ENCODE data around the gene NCOA3.
A peak's percentile ranks its signal among the peaks of the same experiment; 100 is the strongest.
"Not testable (repeated sequence)": the region's sequence is repeated elsewhere in the genome, so short reads cannot be mapped to it uniquely, and the experiment has no call there.

NCOA3 gene

DNA sequence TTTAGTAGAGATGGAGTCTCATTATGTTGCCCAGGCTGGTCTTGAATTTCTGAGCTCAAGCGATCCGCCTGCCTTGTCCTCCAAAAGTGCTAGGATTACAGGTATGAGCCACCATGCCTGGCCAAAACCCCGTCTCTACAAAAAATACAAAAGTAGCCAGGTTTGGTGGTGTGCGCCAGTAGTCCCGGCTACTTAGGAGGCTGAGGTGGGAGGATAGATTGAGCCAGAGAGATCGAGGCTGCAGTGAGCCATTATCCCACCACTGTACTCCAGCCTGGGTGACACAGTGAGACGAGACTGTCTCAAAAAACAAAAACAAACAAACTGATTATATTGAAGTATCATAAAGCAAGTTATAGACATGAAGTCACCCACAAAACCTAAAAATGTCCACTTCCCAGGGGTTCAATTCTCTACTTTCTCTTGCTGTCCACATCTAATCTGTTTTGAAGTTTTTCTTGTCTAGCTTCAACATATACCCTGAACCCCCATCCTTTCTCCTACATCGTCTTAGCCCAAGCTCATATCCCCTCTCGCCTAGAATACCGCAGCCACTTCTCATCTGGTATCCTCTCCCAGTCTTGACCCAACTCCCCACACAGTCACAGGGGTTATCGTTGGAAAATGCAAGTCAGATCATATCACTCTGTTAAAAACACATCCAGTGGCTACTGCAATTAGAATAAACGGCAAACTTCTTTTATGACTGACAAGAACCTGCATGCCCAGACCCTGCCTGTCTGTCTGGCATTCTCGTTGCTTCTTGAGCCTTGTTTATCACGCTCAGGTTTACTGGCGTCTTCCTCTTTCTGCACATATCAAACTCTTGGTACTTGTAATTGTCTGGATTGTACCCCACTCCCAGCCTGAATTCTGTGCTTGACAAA lies 20.1 kb upstream of the NCOA3 start:
- H3K4me1 Mint-ChIP-seq (ENCODE audit: low read depth in 2 of 2) = no peaks in the 10 kb centered on the region
- H3K4me3 Mint-ChIP-seq = no peak overlapping the region
- ATAC-seq (replicated peaks) (no peak), DNase-seq (no peak)
- peak overlapping the region in 1 of 2 donors; percentile 5 for H3K27ac Mint-ChIP-seq
- no peaks in the 10 kb centered on the region for H3K27me3 Mint-ChIP-seq
- H3K9me3 Mint-ChIP-seq = no peaks in the 10 kb centered on the region
- H3K36me3 Mint-ChIP-seq (ENCODE audit: insufficient read depth) = no peaks in the 10 kb centered on the region

DNA sequence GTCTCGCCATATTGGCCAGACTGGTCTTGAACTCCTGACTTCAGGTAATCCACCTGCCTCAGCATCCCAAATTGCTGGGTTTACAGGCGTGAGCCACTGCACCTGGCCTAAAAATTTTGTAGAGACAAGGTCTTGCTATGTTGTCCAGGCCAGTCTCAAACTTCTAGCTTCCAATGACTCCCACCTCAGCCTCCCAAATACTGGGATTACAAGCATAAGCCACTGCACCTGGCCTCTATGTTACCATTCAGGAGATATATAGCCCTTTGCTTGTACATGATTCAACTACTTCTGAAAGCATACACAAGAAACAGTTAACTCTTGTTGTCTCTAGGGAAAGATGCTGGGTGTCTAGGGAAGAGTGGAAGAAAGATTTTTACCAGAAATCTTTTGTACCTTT lies 19.0 kb upstream of the NCOA3 start:
- no peaks in the 10 kb centered on the region for H3K27me3 Mint-ChIP-seq
- H3K36me3 Mint-ChIP-seq (ENCODE audit: insufficient read depth) = no peaks in the 10 kb centered on the region
- no peaks in the 10 kb centered on the region for H3K9me3 Mint-ChIP-seq
- H3K27ac Mint-ChIP-seq = no peak overlapping the region
- no peak overlapping the region for H3K4me3 Mint-ChIP-seq
- peaks cover 11% of the 10 kb centered on the region in 2 donors for H3K4me1 Mint-ChIP-seq (ENCODE audit: low read depth in 2 of 2)
- ATAC-seq (replicated peaks) = no peak
- DNase-seq = no peak

DNA sequence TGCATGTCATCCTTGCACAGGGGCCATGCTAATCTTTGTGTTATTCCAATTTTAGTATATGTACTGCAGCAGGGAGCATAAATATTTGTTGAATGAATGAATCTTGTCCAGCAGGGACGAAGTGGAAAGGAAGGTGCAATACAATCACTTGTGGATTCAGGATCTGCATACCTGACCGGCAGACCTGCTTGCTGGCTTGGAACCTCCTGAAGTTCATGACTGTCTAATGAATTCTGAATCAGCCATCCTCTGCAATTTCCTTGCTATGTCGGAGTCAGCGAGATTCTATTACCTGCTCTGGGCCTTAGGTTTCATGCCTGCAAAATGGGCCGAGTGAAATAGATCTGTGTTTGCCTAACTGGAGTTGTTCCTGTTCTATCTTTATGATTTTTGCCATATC lies 17.4 kb upstream of the NCOA3 start:
- Mint-ChIP-seq H3K9me3 (no peaks in the 10 kb centered on the region), H3K4me1 (ENCODE audit: low read depth in 2 of 2) (peaks cover 16 to 18% of the 10 kb centered on the region in 2 donors), H3K4me3 (no peak overlapping the region), H3K27me3 (no peaks in the 10 kb centered on the region), H3K36me3 (ENCODE audit: insufficient read depth) (peaks cover 1% of the 10 kb centered on the region), H3K27ac (no peak overlapping the region)
- ATAC-seq (replicated peaks) = no peak
- DNase-seq = no peak

DNA sequence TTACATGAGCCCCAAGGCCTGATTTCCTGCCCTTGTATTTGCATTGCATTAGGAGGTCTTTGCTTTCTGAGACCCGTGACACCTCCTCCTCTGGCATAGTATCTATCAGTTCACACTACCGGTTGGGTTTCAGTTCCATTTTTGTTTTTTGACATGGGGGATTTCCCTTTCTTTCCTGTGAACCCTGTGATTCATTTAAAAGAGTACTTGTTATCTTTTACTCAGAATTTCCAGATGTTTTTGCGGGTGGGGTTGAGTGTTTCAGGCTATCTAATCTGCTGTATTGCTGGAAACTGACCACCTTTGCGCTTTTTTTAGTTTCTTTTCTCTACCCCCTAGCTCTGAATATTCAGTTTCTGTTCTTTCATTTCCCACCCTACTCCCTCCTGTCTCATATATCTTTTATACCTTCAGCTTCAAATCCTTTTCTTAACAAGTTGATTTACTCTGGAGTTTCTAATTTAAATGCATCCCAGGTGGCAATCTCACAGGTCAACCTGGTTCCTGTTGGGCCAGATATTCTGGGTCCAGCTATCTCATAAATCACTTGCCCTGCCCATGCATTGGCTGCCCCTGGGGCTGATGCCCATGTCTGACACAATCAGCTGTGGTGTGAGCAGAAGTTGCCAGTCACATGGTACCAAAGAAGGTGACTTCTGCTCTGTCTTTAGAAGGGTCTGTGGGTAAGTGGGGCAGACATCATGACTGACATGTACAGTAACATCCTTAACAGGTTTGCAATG lies 14.3 kb upstream of the NCOA3 start:
- peak; percentile 41 to 53 (median 47) for DNase-seq
- peaks cover 21 to 22% of the 10 kb centered on the region in 2 donors for H3K4me1 Mint-ChIP-seq (ENCODE audit: low read depth in 2 of 2)
- ATAC-seq (replicated peaks) = peak; percentile 80
- peak overlapping the region; percentile 95 to 97 for H3K27ac Mint-ChIP-seq
- H3K9me3 Mint-ChIP-seq = no peaks in the 10 kb centered on the region
- H3K27me3 Mint-ChIP-seq = no peaks in the 10 kb centered on the region
- H3K4me3 Mint-ChIP-seq = peak overlapping the region; percentile 65 to 80
- H3K36me3 Mint-ChIP-seq (ENCODE audit: insufficient read depth) = peaks cover 12% of the 10 kb centered on the region

DNA sequence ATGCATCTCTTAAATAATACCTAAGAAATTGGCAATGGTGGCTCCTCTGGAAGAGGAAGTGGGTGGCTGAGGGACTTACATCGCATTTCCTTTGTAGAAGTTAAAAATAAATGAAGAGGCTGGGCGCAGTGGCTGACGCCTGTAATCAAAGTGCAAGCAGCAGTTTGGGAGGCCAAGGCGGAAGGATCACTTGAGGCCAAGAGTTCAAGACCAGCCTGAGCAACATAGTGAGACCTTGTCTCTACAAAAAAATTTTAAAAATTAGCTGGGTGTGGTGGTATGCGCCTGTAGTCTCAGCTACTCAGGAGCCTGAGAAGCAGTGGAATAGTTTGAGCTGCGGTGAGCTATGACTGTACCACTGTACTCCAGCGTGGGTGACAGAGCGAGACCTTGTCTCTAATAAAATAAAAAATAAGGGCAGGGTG lies 12.2 kb upstream of the NCOA3 start:
- Mint-ChIP-seq H3K27ac (peak overlapping the region; percentile 95 to 97), H3K4me1 (ENCODE audit: low read depth in 2 of 2) (peaks cover 28 to 31% of the 10 kb centered on the region in 2 donors), H3K27me3 (no peaks in the 10 kb centered on the region), H3K36me3 (ENCODE audit: insufficient read depth) (peaks cover 12% of the 10 kb centered on the region), H3K9me3 (no peaks in the 10 kb centered on the region), H3K4me3 (peak overlapping the region; percentile 50 to 52)
- DNase-seq = peak; percentile 35 to 50 (median 41)
- peak; percentile 28 for ATAC-seq (replicated peaks)

DNA sequence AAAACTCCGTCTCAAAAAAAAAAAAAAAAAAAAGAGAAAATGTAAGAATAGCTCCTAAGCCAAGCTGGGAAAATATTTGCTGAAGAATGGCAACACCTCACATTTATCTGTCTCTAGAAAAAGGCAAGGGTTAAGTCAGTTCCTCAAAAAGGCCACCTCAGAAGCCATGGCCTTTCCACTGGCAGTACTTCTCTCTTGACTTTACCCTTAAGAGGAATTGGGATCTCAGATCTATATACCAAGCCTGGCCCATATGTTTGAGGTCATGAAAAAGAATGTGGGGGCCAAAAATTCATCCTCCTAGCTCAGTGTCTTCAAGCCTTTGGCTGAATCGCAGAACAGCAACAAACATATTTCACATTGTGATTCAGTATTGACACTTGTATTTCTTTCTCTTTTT lies 10.9 kb upstream of the NCOA3 start:
- no peaks in the 10 kb centered on the region for H3K27me3 Mint-ChIP-seq
- H3K9me3 Mint-ChIP-seq = no peaks in the 10 kb centered on the region
- H3K4me1 Mint-ChIP-seq (ENCODE audit: low read depth in 2 of 2) = peaks cover 28 to 32% of the 10 kb centered on the region in 2 donors
- H3K4me3 Mint-ChIP-seq = no peak overlapping the region
- DNase-seq (no peak), ATAC-seq (replicated peaks) (no peak)
- H3K36me3 Mint-ChIP-seq (ENCODE audit: insufficient read depth) = peaks cover 12% of the 10 kb centered on the region
- H3K27ac Mint-ChIP-seq = no peak overlapping the region

DNA sequence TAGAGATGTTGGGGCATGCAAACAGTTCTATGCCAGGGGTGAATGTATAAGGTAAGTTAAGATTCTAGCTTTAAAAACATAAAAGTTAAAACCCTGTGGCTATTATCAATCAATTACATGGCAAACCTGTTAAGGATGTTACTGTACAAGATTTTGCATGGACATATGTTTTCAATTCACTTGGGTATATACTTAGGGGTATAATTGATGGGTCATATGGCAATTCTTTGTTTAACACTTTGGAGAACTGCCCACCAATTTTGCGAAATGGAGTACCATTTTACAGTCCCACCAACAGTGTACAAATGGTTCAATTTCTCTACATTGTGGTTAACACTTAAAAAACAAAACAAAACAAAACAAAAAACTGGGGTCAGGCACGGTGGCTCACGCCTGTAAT lies 9.4 kb upstream of the NCOA3 start:
- H3K4me1 Mint-ChIP-seq (ENCODE audit: low read depth in 2 of 2) = peaks cover 21 to 25% of the 10 kb centered on the region in 2 donors
- ATAC-seq (replicated peaks) (no peak), DNase-seq (no peak)
- H3K9me3 Mint-ChIP-seq = no peaks in the 10 kb centered on the region
- no peak overlapping the region for H3K4me3 Mint-ChIP-seq
- H3K27me3 Mint-ChIP-seq = no peaks in the 10 kb centered on the region
- H3K27ac Mint-ChIP-seq = no peak overlapping the region
- H3K36me3 Mint-ChIP-seq (ENCODE audit: insufficient read depth) = peaks cover 12% of the 10 kb centered on the region

DNA sequence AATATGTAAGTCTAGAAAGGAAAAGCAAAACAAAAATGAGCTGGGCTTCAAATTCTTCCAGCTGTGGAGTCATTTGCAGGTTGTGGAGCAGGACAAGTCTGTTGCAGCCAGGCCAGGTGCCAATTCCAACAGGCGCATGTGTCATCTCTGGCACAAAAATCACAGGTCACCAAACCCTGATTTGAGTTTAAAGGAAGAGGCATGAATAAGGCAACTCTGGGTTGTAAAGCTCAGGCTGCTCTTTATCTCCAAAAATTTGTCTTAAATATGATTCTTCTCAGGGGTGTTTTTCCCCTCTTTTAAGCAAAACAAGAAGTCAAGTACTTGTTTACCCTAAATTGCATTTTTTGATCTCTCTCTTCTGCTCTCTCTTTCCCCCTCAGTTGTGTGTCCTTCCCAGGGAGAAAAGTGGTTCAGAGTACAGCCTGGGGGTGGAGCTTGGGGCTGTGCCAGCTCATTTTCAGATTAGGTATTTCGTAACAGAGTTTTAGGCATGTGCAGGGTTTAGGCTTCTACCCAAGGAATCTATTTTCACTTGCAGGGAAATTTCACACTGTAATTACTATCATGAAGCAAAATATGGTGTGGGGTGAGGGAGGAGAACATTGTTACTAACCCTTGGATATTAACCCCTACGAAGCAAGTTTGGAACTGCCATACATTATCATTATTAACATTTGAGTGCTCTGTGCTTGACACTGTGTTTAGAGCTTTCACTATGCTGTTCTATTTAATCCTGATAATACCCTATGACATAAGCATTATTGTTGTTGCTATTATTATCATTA lies 8.3 kb upstream of the NCOA3 start:
- H3K4me1 Mint-ChIP-seq (ENCODE audit: low read depth in 2 of 2) = peaks cover 18 to 23% of the 10 kb centered on the region in 2 donors
- H3K27me3 Mint-ChIP-seq = no peaks in the 10 kb centered on the region
- peak overlapping the region; percentile 6 to 7 for H3K4me3 Mint-ChIP-seq
- peak; percentile 8 to 21 (median 17) for DNase-seq
- H3K36me3 Mint-ChIP-seq (ENCODE audit: insufficient read depth) = peaks cover 12% of the 10 kb centered on the region
- no peaks in the 10 kb centered on the region for H3K9me3 Mint-ChIP-seq
- ATAC-seq (replicated peaks) = peak; percentile 49
- peak overlapping the region; percentile 9 to 50 for H3K27ac Mint-ChIP-seq

DNA sequence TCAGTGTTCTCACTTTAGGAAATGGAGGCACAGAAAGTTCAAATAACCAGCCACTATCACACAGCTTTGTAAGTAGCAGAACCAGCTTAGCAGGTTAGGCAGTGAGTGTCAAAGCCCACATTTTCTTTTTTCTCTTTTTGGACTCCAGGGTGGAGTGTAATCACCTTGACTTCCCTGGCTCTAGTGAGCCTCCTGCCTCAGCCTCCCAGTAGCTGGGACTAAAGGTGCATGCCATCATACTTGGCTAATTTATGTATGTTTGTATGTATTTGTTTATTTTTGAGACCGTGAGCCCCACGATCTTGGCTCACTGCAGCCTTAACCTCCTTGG lies 7.8 kb upstream of the NCOA3 start:
- Mint-ChIP-seq H3K27me3 (no peaks in the 10 kb centered on the region), H3K4me3 (no peak overlapping the region), H3K4me1 (ENCODE audit: low read depth in 2 of 2) (peaks cover 15 to 20% of the 10 kb centered on the region in 2 donors), H3K27ac (peak overlapping the region in 1 of 2 donors; percentile 50), H3K9me3 (no peaks in the 10 kb centered on the region), H3K36me3 (ENCODE audit: insufficient read depth) (peaks cover 12% of the 10 kb centered on the region)
- no peak for DNase-seq
- ATAC-seq (replicated peaks) = no peak

DNA sequence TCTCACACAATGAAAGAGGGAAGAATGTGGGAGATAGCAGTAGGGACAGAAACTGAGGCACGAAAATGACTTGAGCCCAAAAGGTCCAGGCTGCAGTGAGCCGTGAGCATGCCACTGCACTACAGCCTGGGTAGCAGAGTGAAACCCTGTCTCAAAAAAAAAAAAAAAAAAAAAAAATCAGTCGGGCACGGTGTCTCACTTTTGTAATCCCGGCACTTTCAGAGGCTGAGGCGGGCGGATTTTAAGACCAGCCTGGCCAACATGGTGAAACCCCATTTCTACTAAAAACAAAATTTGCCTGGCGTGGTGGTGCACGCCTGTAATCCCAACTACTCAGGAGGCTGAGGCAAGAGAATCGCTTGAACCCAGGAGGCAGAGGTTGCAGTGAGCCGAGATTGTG lies 7.1 kb upstream of the NCOA3 start:
- DNase-seq; H3K27me3 Mint-ChIP-seq; H3K9me3 Mint-ChIP-seq; ATAC-seq (replicated peaks); H3K36me3 Mint-ChIP-seq (ENCODE audit: insufficient read depth); H3K4me3 Mint-ChIP-seq: not testable (repeated sequence)
- peaks cover 10 to 16% of the 10 kb centered on the region in 2 donors for H3K4me1 Mint-ChIP-seq (ENCODE audit: low read depth in 2 of 2)
- peak overlapping the region in 1 of 2 donors; percentile 28 for H3K27ac Mint-ChIP-seq

DNA sequence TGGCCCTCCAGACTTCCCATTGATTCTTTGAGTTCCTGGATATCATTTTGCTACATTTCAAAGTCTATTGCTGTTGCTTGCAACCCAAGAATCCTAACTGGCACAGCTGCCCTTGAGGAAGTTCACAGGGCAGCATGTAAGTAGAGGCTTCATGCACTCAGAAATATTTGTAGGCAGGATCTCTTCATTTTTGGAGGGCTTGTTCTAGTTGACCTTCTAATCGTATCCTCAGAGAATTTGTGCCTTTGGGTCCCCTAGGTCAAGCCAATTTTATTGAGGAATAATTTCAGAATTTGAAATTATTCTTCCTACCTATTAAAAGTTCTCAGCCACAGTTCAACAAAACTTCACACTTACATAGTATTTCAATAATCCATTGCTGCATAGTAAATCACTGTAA lies 5.6 kb upstream of the NCOA3 start:
- H3K4me3 Mint-ChIP-seq = no peak overlapping the region
- H3K4me1 Mint-ChIP-seq (ENCODE audit: low read depth in 2 of 2) = peaks cover 18 to 19% of the 10 kb centered on the region in 2 donors
- DNase-seq (no peak), ATAC-seq (replicated peaks) (no peak)
- no peaks in the 10 kb centered on the region for H3K27me3 Mint-ChIP-seq
- peaks cover 5% of the 10 kb centered on the region for H3K36me3 Mint-ChIP-seq (ENCODE audit: insufficient read depth)
- H3K9me3 Mint-ChIP-seq = no peaks in the 10 kb centered on the region
- no peak overlapping the region for H3K27ac Mint-ChIP-seq

DNA sequence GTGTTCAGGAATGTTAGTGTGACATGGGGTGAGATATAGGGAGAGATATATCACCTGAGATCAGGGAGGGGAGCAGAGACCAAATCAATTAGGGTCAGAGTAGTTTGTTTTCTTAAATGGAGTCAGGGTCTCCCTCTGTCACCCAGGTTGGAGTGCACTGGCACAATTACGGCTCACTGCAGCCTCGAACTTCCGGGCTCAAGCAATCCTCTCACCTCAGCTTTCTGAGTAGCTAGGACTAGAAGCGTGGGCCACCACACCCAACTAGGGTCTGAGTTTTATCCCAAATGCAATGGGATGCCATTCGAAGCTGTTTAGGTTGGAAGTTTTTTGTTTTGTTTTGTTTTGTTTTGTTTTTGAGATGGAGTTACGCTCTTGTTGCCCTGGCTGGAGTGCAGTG lies 3.1 kb upstream of the NCOA3 start:
- ATAC-seq (replicated peaks) (no peak), DNase-seq (no peak)
- peaks cover 24% of the 10 kb centered on the region for H3K36me3 Mint-ChIP-seq (ENCODE audit: insufficient read depth)
- no peak overlapping the region for H3K27ac Mint-ChIP-seq
- H3K27me3 Mint-ChIP-seq = no peaks in the 10 kb centered on the region
- no peak overlapping the region for H3K4me3 Mint-ChIP-seq
- peaks cover 27% of the 10 kb centered on the region in 2 donors for H3K4me1 Mint-ChIP-seq (ENCODE audit: low read depth in 2 of 2)
- H3K9me3 Mint-ChIP-seq = no peaks in the 10 kb centered on the region

DNA sequence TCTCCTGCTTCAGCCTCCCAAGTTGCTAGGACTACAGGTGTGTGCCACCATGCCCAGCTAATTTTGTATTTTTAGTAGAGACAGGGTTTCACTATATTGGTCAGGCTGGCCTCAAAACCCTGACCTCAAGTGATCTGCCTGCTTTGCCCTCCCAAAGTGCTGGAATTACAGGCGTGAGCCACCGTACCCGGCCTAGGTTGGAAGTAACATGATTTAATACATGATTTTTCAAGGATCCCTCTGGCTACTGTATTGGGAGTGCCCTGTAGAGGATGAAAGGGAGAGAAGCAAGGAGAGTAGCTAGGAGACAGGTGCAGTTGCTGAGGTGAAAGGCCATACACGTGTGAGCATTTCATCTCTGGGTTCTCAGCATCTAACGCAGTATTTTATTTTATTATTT lies 2.6 kb upstream of the NCOA3 start:
- peaks cover 27 to 29% of the 10 kb centered on the region in 2 donors for H3K4me1 Mint-ChIP-seq (ENCODE audit: low read depth in 2 of 2)
- no peak overlapping the region for H3K27ac Mint-ChIP-seq
- H3K9me3 Mint-ChIP-seq = no peaks in the 10 kb centered on the region
- no peak for DNase-seq
- ATAC-seq (replicated peaks) = no peak
- H3K36me3 Mint-ChIP-seq (ENCODE audit: insufficient read depth) = peaks cover 27% of the 10 kb centered on the region
- no peaks in the 10 kb centered on the region for H3K27me3 Mint-ChIP-seq
- H3K4me3 Mint-ChIP-seq = no peak overlapping the region
